OCI-LY3 (cell line): ENCODE data around the gene MMEL1.

Source experiments
- H2AFZ ChIP-seq: fragments of 200-600, 300-600 bp; shearing (Covaris generic); 2 replicates; pipeline ENCODE4 v1.6.0; 2014; ENCODE audit warnings: antibody characterized with exemption, low read depth, low read length
- H3K27ac ChIP-seq: fragments of 200-600, 300-600 bp; sonication (generic); 2 replicates; pipeline ENCODE4 v1.5.1; 2014; ENCODE audit warnings: mild to moderate bottlenecking, low read length, moderate library complexity, mixed read lengths
- H3K27me3 ChIP-seq: fragments of 200-600, 300-600 bp; sonication (generic); 2 replicates; pipeline ENCODE4 v1.6.1; 2014; ENCODE audit warnings: low read depth, low read length, mixed read lengths
- H3K36me3 ChIP-seq: fragments of 200-600, 300-600 bp; sonication (generic); replicated peaks from 2 replicates; pipeline ENCODE3; 2014; ENCODE audit warnings: low read depth, low read length, mixed read lengths
- H3K4me1 ChIP-seq: fragments of 300-600, 200-600 bp; sonication (generic); 2 replicates; pipeline ENCODE4 v1.6.1; 2014; ENCODE audit warnings: low read length, mixed read lengths
- H3K4me2 ChIP-seq: fragments of 200-600, 300-600 bp; sonication (generic); 2 replicates; pipeline ENCODE4 v1.6.1; 2014; ENCODE audit warnings: low read length, mixed read lengths
- H3K4me3 ChIP-seq: fragments of 300-600, 200-600 bp; sonication (generic); 2 replicates; pipeline ENCODE4 v1.5.1; 2014; ENCODE audit warnings: antibody characterized with exemption, mild to moderate bottlenecking, low read length, moderate library complexity
- H3K79me2 ChIP-seq: fragments of 300-600, 200-600 bp; shearing (Covaris generic); 2 replicates; pipeline ENCODE4 v1.6.1; 2014; ENCODE audit warnings: mild to moderate bottlenecking, low read length, mixed read lengths
- H3K9ac ChIP-seq: fragments of 300-600, 200-600 bp; shearing (Covaris generic); 2 replicates; pipeline ENCODE4 v1.6.0; 2014; ENCODE audit warnings: mild to moderate bottlenecking, low read length, moderate library complexity
- H3K9me3 ChIP-seq: fragments of 200-600, 300-600 bp; shearing (Covaris generic); 2 replicates; pipeline ENCODE4 v1.6.1; 2014; ENCODE audit warnings: low read length, mixed read lengths; ENCODE audit not compliant: insufficient read depth
- H4K20me1 ChIP-seq: fragments of 200-600, 300-600 bp; sonication (generic); 2 replicates; pipeline ENCODE4 v1.6.1; 2016; ENCODE audit warnings: low read length, mixed read lengths; ENCODE audit not compliant: insufficient read depth
- EZH2phosphoT487 ChIP-seq: fragments of 200-600 bp; shearing (Covaris generic); IDR thresholded peaks from 2 replicates; pipeline ENCODE4 v1.6.1; 2018; ENCODE audit warnings: antibody characterized with exemption, mixed run types, low read depth
- TF ChIP-seq, protein P1 (sequence below): fragments of 200-600, 300-600 bp; sonication (generic); IDR thresholded peaks from 2 replicates; pipeline ENCODE4 v1.5.1; 2014; ENCODE audit warnings: antibody characterized with exemption, low read length, low read depth

Gene MMEL1

DNA sequence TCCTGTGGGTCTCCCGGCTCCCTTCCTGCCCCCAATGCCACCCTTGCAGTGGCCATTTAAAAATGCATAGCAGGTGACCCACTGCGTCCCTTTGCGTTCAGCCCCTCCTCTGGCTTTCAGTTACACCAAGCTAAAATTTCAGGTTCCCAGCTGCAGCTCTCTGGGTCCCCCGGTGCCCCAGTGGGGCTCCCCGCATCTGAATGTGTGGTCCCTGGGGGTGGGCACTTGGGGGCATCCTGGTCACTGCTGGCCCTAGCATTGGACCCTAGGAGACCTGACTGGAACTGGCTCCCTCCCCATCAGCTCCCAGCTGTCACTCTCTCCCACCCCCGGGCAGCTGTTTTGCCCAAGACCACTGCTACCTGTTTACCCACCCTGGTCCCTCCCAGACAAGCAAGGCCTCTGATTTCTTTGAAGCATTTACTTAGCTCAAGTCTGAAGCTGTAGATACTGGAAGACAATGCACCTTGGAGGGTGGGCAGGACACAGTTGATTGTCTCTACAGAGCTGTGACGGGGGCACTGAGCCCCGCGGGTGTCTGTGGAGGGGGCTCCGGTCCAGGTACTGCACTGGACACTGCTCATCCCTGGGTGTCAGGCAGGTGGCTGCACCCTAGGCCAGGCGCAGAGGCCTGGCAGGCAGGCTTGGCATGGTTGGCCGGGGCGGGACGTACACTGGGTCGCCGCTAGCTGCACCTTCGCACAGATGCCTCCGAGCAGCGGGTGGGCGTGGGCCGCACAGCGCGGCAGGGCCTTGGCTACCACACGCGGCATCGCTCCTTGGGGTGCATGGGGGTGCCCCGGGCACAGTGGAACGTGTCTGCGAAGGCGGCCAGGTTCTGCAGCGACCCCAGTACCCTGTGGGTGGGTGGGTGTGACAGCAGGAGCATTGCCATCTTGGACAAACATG is 42.3 kb downstream of the MMEL1 start:
- no peak overlapping the region for H3K9ac ChIP-seq
- H3K4me3 ChIP-seq = no peak overlapping the region
- no peaks in the 10 kb centered on the region for H3K36me3 ChIP-seq
- no peaks in the 10 kb centered on the region for H3K9me3 ChIP-seq
- no peak overlapping the region for H3K27ac ChIP-seq
- no peak for TF ChIP-seq EZH2phosphoT487
- TF ChIP-seq, protein P1, sequence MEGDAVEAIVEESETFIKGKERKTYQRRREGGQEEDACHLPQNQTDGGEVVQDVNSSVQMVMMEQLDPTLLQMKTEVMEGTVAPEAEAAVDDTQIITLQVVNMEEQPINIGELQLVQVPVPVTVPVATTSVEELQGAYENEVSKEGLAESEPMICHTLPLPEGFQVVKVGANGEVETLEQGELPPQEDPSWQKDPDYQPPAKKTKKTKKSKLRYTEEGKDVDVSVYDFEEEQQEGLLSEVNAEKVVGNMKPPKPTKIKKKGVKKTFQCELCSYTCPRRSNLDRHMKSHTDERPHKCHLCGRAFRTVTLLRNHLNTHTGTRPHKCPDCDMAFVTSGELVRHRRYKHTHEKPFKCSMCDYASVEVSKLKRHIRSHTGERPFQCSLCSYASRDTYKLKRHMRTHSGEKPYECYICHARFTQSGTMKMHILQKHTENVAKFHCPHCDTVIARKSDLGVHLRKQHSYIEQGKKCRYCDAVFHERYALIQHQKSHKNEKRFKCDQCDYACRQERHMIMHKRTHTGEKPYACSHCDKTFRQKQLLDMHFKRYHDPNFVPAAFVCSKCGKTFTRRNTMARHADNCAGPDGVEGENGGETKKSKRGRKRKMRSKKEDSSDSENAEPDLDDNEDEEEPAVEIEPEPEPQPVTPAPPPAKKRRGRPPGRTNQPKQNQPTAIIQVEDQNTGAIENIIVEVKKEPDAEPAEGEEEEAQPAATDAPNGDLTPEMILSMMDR = no peak
- 0 out of 2 replicates have a peak, but pooled peaks cover 3% of the 10 kb centered on the region for H3K4me1 ChIP-seq
- H3K4me2 ChIP-seq = no peak overlapping the region
- no peaks in the 10 kb centered on the region for H3K27me3 ChIP-seq
- peaks cover 3% of the 10 kb centered on the region; the same call in 1 of the 2 replicates for H3K79me2 ChIP-seq
- H4K20me1 ChIP-seq = no peaks in the 10 kb centered on the region
- H2AFZ ChIP-seq = no peak overlapping the region

DNA sequence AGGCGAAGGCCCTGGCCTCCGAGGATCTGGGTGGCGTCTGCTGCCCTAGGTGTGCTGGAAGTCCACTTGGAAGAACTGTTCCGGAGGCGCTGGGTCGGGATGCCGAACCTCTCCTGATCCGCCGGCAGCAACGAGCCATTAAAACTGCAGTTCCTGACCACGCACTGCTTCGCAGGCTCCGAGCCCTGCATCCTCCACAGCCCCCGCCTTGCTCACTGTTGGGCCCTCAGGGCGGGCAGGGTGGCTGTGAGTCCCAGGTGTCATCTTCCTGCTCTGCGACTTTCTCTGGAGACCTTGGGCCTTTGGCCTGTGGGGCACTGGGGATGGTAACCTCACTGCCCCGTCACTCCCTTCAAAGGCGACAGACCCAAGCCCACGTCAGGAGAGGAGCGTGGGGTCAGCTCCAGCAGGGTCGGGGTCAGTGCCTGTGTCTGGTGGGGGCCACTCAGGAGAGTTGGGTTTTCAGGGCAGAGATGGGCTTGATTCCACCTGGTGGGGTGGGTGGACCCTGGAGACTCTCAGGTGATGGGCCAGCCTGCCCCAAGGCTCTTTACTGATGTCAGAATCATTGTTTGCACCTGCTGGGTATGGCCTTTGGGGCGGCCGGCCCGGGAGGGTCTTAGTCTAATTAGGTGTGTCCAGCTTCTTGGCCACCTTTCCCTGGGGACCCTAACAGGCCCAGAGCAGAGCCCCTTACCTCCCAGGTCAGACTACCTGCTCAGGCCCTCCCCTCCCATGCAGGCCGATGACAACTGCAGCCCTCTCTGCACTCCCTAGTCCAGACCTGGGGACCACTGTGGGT is 43.2 kb downstream of the MMEL1 start:
- no peaks in the 10 kb centered on the region for H4K20me1 ChIP-seq
- H3K4me2 ChIP-seq = no peak overlapping the region
- H3K27me3 ChIP-seq = no peaks in the 10 kb centered on the region
- H3K27ac ChIP-seq = no peak overlapping the region
- no peak for TF ChIP-seq EZH2phosphoT487
- TF ChIP-seq, protein P1 = no peak
- no peak overlapping the region for H3K9ac ChIP-seq
- H3K4me1 ChIP-seq = peaks cover 10% of the 10 kb centered on the region
- H3K79me2 ChIP-seq = peaks cover 10% of the 10 kb centered on the region; the same call in 1 of the 2 replicates
- H3K36me3 ChIP-seq = no peaks in the 10 kb centered on the region
- H3K4me3 ChIP-seq = no peak overlapping the region
- H2AFZ ChIP-seq = no peak overlapping the region
- H3K9me3 ChIP-seq = no peaks in the 10 kb centered on the region

DNA sequence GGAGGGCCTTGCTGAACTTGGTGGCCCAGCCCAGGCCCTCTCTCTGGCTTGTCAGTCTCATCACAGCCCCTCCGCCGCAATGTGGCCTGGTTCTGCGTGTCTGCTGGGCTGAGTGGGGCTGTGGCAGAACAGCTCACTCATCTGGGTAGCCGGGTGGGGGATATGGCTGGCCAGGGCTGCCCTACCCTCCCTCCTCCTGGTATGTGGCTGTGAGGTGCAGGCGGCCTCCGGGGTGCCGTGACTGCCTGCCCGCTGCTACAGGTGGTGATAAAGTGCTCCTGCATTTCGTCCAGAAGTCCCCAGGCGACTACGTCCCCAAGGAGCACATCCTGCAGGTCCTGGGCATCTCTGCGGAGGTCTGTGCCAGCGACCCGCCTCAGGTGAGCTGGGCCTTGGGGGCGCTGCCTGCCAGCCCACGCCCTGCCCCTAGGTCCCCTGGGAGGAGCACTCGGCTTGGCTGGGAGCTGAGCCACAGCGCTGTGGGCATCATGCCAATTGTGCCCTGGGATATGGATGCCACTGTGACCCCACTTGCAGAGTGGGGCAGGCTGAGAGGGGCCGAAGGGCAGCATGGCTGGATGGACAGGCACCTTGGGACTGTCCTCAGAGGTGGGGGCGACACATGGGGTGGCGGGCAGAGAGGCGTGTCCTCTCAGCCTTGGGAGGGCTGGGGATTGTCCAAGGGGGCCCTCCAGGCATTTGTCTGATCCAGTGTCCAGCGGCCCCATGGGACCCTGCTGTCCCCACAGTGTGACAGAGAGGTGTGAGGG is 44.0 kb downstream of the MMEL1 start:
- H4K20me1 ChIP-seq = no peaks in the 10 kb centered on the region
- no peak overlapping the region for H3K4me3 ChIP-seq
- no peak overlapping the region for H3K9ac ChIP-seq
- no peak overlapping the region for H3K4me2 ChIP-seq
- H2AFZ ChIP-seq = no peak overlapping the region
- H3K27me3 ChIP-seq = no peaks in the 10 kb centered on the region
- peaks cover 3% of the 10 kb centered on the region for H3K36me3 ChIP-seq
- peaks cover 10% of the 10 kb centered on the region; the same call in 1 of the 2 replicates for H3K79me2 ChIP-seq
- no peaks in the 10 kb centered on the region for H3K9me3 ChIP-seq
- TF ChIP-seq EZH2phosphoT487 = no peak
- TF ChIP-seq, protein P1 = no peak
- H3K4me1 ChIP-seq = peaks cover 17% of the 10 kb centered on the region
- H3K27ac ChIP-seq = no peak overlapping the region
